ENCODE data around the gene LPCAT1. TPM values are rescaled to one million over a fixed set of nuclear protein-coding genes. Genes with fewer than 3 reads are reported as not detected.
A peak's percentile ranks its signal among the peaks of the same experiment; 100 is the strongest.

LPCAT1 gene
- total and polyA plus RNA-seq, 10 of the 15 experiments (the other 5 are each of a cell fraction or from before 2014, with no cell fraction given), result 2.3 to 109 (median 72.7) TPM

DNA sequence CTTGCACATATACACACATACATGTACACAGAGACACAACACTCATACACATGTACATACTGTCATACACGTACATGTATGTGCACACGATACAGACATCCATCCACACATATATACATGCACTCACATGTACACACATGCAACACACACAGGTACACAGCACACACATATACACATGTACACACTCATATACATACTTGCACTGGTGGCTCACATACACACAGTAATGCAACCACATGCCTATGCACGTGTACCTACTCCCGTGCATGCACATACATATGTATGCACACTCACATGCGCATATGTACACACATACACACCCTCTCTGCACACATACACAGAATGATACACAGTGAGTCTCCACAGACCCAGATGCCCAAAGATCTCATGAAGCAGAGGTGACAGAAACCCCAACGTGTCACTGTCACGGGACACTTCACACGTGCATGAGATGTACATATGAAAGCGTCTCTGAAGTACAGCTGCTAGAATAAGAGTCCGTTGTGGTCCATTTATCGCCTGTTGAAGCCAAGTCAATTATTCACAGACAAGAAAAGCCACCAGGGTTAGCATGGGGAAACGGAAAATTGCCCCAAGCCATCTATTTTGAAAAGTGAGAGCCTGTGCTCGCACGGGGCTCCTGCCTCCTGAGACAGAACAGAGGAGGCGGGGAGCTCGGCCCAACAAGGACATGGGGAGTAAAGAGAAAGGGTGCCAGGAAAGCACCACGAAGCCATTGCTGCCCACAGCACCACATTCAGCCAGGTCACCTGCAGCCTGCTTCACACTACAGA is 24.9 kb downstream of the LPCAT1 start (continued):
- TF ChIP-seq NKRF (conservative IDR thresholded peaks at IDR 0.05), result no peak; the same call in 1 of the 2 replicates
- TF ChIP-seq PRDM15 (CRISPR knock-in tag; IDR thresholded peaks at IDR 0.05), result no peak
- TF ChIP-seq POLR2AphosphoS2 (IDR thresholded peaks at IDR 0.05; ENCODE audit: low read depth, low read length), result no peak
- peak; percentile 66 for TF ChIP-seq RELA (IDR thresholded peaks at IDR 0.05; ENCODE audit: borderline replicate concordance, partially characterized antibody)
- TF ChIP-seq TCF12 (IDR thresholded peaks at IDR 0.05; ENCODE audit: low read depth, low read length), result peak; percentile 68; the same call in 1 of the 2 replicates
- no peak for TF ChIP-seq TARDBP (IDR thresholded peaks at IDR 0.05; ENCODE audit: borderline replicate concordance)
- peak; percentile 69; the same call in 1 of the 2 replicates for TF ChIP-seq FOXK2 (IDR thresholded peaks at IDR 0.05)
- TF ChIP-seq PAX8 (IDR thresholded peaks at IDR 0.05), result peak; percentile 96
- TF ChIP-seq RBBP5 (conservative IDR thresholded peaks at IDR 0.05), result no peak
- TF ChIP-seq TBL1XR1 (IDR thresholded peaks at IDR 0.05; ENCODE audit: low read depth, low read length), result no peak; the same call in 1 of the 2 replicates
- TF ChIP-seq CBX5 (IDR thresholded peaks at IDR 0.05; ENCODE audit: low read depth), result no peak
- no peak for TF ChIP-seq ZZZ3 (IDR thresholded peaks at IDR 0.05; ENCODE audit: control insufficient read depth, insufficient read length, low read depth)
- no peak for TF ChIP-seq PML (IDR thresholded peaks at IDR 0.05; ENCODE audit: low read length)
- TF ChIP-seq ZNF274 (IDR thresholded peaks at IDR 0.05; ENCODE audit: insufficient read depth, insufficient read length), result no peak
- TF ChIP-seq CHD1 (IDR thresholded peaks at IDR 0.05; ENCODE audit: low read depth, low read length), result no peak
- TF ChIP-seq GABPA (IDR thresholded peaks at IDR 0.05; ENCODE audit: low read depth), result no peak
- TF ChIP-seq ZNF622 (IDR thresholded peaks at IDR 0.05), result no peak
- TF ChIP-seq ZNF217 (IDR thresholded peaks at IDR 0.05), result no peak
- TF ChIP-seq REST (IDR thresholded peaks at IDR 0.05; ENCODE audit: low read depth, low read length), result no peak
